GM23338 (cell line): ENCODE results near the gene STK24.

Experiments
- CTCF ChIP-seq, 2 experiments: fragments of 200-600 bp in 1 of 2; sonication (generic) in 1 of 2; conservative IDR thresholded peaks; 2 replicates each; pipeline versions ENCODE4 v1.5.1 to v1.6.1; 2016 to 2017; ENCODE audit warnings: antibody characterized with exemption in 2 of 2, low read depth in 2 of 2, mild to moderate bottlenecking in 2 of 2, moderate library complexity in 1 of 2
- EZH2 ChIP-seq: fragments of 200-600 bp; sonication (generic); IDR thresholded peaks from one replicate; pipeline ENCODE4 v1.8.0; 2017; ENCODE audit warnings: antibody characterized with exemption, mild to moderate bottlenecking, low read depth; ENCODE audit not compliant: unreplicated experiment
- ZNF331 ChIP-seq: fragments of 250-450 bp; sonication (Bioruptor Pico); IDR thresholded peaks from 2 replicates; pipeline ENCODE4 v1.5.0; 2020; ENCODE audit warnings: low read depth, mild to moderate bottlenecking, moderate library complexity

GRCh38 chr13:98401934-98402333, 175.0 kb downstream of the STK24 start:
- TF ChIP-seq ZNF331 (CRISPR knock-in tag) (no peak), CTCF (conservative IDR thresholded peaks at IDR 0.05; ENCODE audit: low read depth in 2 of 2) (no peak), EZH2 (no peak)
